Effector memory CD8-positive, alpha-beta T cell (primary cell): ENCODE data around the gene WSCD2.
A peak's percentile ranks its signal among the peaks of the same experiment; 100 is the strongest.

ENCODE experiments used
- ATAC-seq: fragments of 150-1000 bp; cut with Tn5 transposase; replicated peaks from 2 replicates; pipeline ENCODE4 v1.10.0; 2021; ENCODE audit warnings: mild to moderate bottlenecking, moderate library complexity
- DNase-seq, 3 experiments: peaks; one replicate each; pipeline ENCODE4 v3.0.0; 2021
- H3K27ac Mint-ChIP-seq, 2 donors: one replicate each; pipeline ENCODE4 v1.8.0; 2022; ENCODE audit warnings: mild to moderate bottlenecking in 2 of 2, mixed read lengths in 2 of 2, moderate library complexity in 2 of 2
- H3K27me3 Mint-ChIP-seq, 2 donors: one replicate each; pipeline ENCODE4 v1.8.0; 2022; ENCODE audit warnings: mixed read lengths in 2 of 2
- H3K36me3 Mint-ChIP-seq: one replicate; pipeline ENCODE4 v1.8.0; 2022; ENCODE audit warnings: mild to moderate bottlenecking, moderate library complexity, mixed read lengths; ENCODE audit not compliant: insufficient read depth
- H3K4me1 Mint-ChIP-seq, 2 donors: one replicate each; pipeline ENCODE4 v1.8.0; 2022; ENCODE audit warnings: low read depth in 2 of 2, mixed read lengths in 2 of 2
- H3K4me3 Mint-ChIP-seq, 2 donors: one replicate each; pipeline ENCODE4 v1.8.0; 2022; ENCODE audit warnings: mild to moderate bottlenecking in 2 of 2, mixed read lengths in 2 of 2, moderate library complexity in 2 of 2
- H3K9me3 Mint-ChIP-seq, 2 donors: one replicate each; pipeline ENCODE4 v1.8.0; 2022; ENCODE audit warnings: mixed read lengths in 2 of 2

WSCD2 gene

GRCh38 chr12:108232565-108232964 lies 103.5 kb downstream of the WSCD2 start:
- H3K9me3 Mint-ChIP-seq: no peaks in the 10 kb centered on the region
- H3K4me1 Mint-ChIP-seq: peaks cover 0 to 7% of the 10 kb centered on the region in 2 donors
- H3K36me3 Mint-ChIP-seq: no peaks in the 10 kb centered on the region
- H3K27me3 Mint-ChIP-seq: peaks cover 7 to 49% of the 10 kb centered on the region in 2 donors
- ATAC-seq: no peak
- H3K4me3 Mint-ChIP-seq: no peak overlapping the region
- H3K27ac Mint-ChIP-seq: no peak overlapping the region
- no peak for DNase-seq

GRCh38 chr12:108234158-108234557 lies 105.1 kb downstream of the WSCD2 start:
- peaks cover under 1 to 7% of the 10 kb centered on the region in 2 donors for H3K4me1 Mint-ChIP-seq
- peaks cover 12 to 55% of the 10 kb centered on the region in 2 donors for H3K27me3 Mint-ChIP-seq
- no peak overlapping the region for H3K4me3 Mint-ChIP-seq
- DNase-seq (peak in 1 of 3 experiments; percentile 5), ATAC-seq (no peak)
- H3K27ac Mint-ChIP-seq: no peak overlapping the region
- H3K9me3 Mint-ChIP-seq: no peaks in the 10 kb centered on the region
- H3K36me3 Mint-ChIP-seq: no peaks in the 10 kb centered on the region

- DNase-seq (no peak), ATAC-seq (no peak)
- peaks cover 20 to 52% of the 10 kb centered on the region in 2 donors for H3K27me3 Mint-ChIP-seq
- H3K9me3 Mint-ChIP-seq: no peaks in the 10 kb centered on the region
- H3K36me3 Mint-ChIP-seq: no peaks in the 10 kb centered on the region
- peaks cover 3 to 11% of the 10 kb centered on the region in 2 donors for H3K4me1 Mint-ChIP-seq
- no peak overlapping the region for H3K27ac Mint-ChIP-seq
- H3K4me3 Mint-ChIP-seq: no peak overlapping the region
These were observed 106.3 kb downstream of the WSCD2 start for GRCh38 chr12:108235197-108235984.

GRCh38 chr12:108235985-108236263 lies 106.8 kb downstream of the WSCD2 start:
- Mint-ChIP-seq H3K4me1 (peaks cover 3 to 11% of the 10 kb centered on the region in 2 donors), H3K27me3 (peaks cover 15 to 47% of the 10 kb centered on the region in 2 donors), H3K36me3 (no peaks in the 10 kb centered on the region), H3K9me3 (no peaks in the 10 kb centered on the region), H3K4me3 (no peak overlapping the region), H3K27ac (no peak overlapping the region)
- ATAC-seq (no peak), DNase-seq (no peak)

- Mint-ChIP-seq H3K36me3 (no peaks in the 10 kb centered on the region), H3K4me3 (no peak overlapping the region), H3K27me3 (peaks cover 14 to 44% of the 10 kb centered on the region in 2 donors), H3K4me1 (peaks cover 3 to 11% of the 10 kb centered on the region in 2 donors), H3K27ac (no peak overlapping the region), H3K9me3 (no peaks in the 10 kb centered on the region)
- ATAC-seq (no peak), DNase-seq (no peak)
These were observed 107.3 kb downstream of the WSCD2 start for GRCh38 chr12:108236366-108236765.

GRCh38 chr12:108237272-108237671 lies 108.2 kb downstream of the WSCD2 start:
- no peak overlapping the region for H3K27ac Mint-ChIP-seq
- H3K9me3 Mint-ChIP-seq: no peaks in the 10 kb centered on the region
- no peak for DNase-seq
- no peaks in the 10 kb centered on the region for H3K36me3 Mint-ChIP-seq
- peaks cover 14 to 34% of the 10 kb centered on the region in 2 donors for H3K27me3 Mint-ChIP-seq
- H3K4me1 Mint-ChIP-seq: peaks cover 3 to 11% of the 10 kb centered on the region in 2 donors
- ATAC-seq: no peak
- no peak overlapping the region for H3K4me3 Mint-ChIP-seq

- no peaks in the 10 kb centered on the region for H3K36me3 Mint-ChIP-seq
- no peak overlapping the region for H3K27ac Mint-ChIP-seq
- peaks cover 3 to 11% of the 10 kb centered on the region in 2 donors for H3K4me1 Mint-ChIP-seq
- no peak overlapping the region for H3K4me3 Mint-ChIP-seq
- H3K27me3 Mint-ChIP-seq: peaks cover 15 to 27% of the 10 kb centered on the region in 2 donors
- ATAC-seq (no peak), DNase-seq (no peak)
- no peaks in the 10 kb centered on the region for H3K9me3 Mint-ChIP-seq
These were observed 109.4 kb downstream of the WSCD2 start for GRCh38 chr12:108238474-108238873.

- Mint-ChIP-seq H3K4me3 (no peak overlapping the region), H3K27me3 (peaks cover 21 to 27% of the 10 kb centered on the region in 2 donors), H3K27ac (no peak overlapping the region), H3K36me3 (no peaks in the 10 kb centered on the region), H3K4me1 (peaks cover 3 to 11% of the 10 kb centered on the region in 2 donors), H3K9me3 (no peaks in the 10 kb centered on the region)
- peak; percentile 21 for ATAC-seq
- no peak for DNase-seq
These were observed 110.3 kb downstream of the WSCD2 start for GRCh38 chr12:108239378-108239777.

GRCh38 chr12:108240027-108240785 lies 111.1 kb downstream of the WSCD2 start:
- peaks cover 3 to 11% of the 10 kb centered on the region in 2 donors for H3K4me1 Mint-ChIP-seq
- DNase-seq: no peak
- ATAC-seq: no peak
- H3K27ac Mint-ChIP-seq: no peak overlapping the region
- H3K4me3 Mint-ChIP-seq: no peak overlapping the region
- no peaks in the 10 kb centered on the region for H3K36me3 Mint-ChIP-seq
- peaks cover 21 to 27% of the 10 kb centered on the region in 2 donors for H3K27me3 Mint-ChIP-seq
- no peaks in the 10 kb centered on the region for H3K9me3 Mint-ChIP-seq

GRCh38 chr12:108240928-108241327 lies 111.8 kb downstream of the WSCD2 start:
- no peak for ATAC-seq
- H3K4me3 Mint-ChIP-seq: no peak overlapping the region
- H3K36me3 Mint-ChIP-seq: no peaks in the 10 kb centered on the region
- no peaks in the 10 kb centered on the region for H3K9me3 Mint-ChIP-seq
- no peak overlapping the region for H3K27ac Mint-ChIP-seq
- peaks cover 21 to 27% of the 10 kb centered on the region in 2 donors for H3K27me3 Mint-ChIP-seq
- peaks cover 3 to 11% of the 10 kb centered on the region in 2 donors for H3K4me1 Mint-ChIP-seq
- DNase-seq: no peak

- no peaks in the 10 kb centered on the region for H3K36me3 Mint-ChIP-seq
- peaks cover 21 to 36% of the 10 kb centered on the region in 2 donors for H3K27me3 Mint-ChIP-seq
- H3K4me1 Mint-ChIP-seq: peaks cover 3 to 5% of the 10 kb centered on the region in 2 donors
- no peaks in the 10 kb centered on the region for H3K9me3 Mint-ChIP-seq
- no peak overlapping the region for H3K27ac Mint-ChIP-seq
- DNase-seq (no peak), ATAC-seq (no peak)
- H3K4me3 Mint-ChIP-seq: no peak overlapping the region
These were observed 113.1 kb downstream of the WSCD2 start for GRCh38 chr12:108241986-108242703.

- Mint-ChIP-seq H3K27me3 (peaks cover 40 to 55% of the 10 kb centered on the region in 2 donors), H3K27ac (no peak overlapping the region), H3K4me1 (no peaks in the 10 kb centered on the region), H3K36me3 (no peaks in the 10 kb centered on the region), H3K4me3 (no peak overlapping the region), H3K9me3 (no peaks in the 10 kb centered on the region)
- no peak for DNase-seq
- no peak for ATAC-seq
These were observed 118.0 kb downstream of the WSCD2 start for GRCh38 chr12:108247130-108247529.

GRCh38 chr12:108248011-108248410 lies 118.9 kb downstream of the WSCD2 start:
- Mint-ChIP-seq H3K36me3 (no peaks in the 10 kb centered on the region), H3K9me3 (no peaks in the 10 kb centered on the region), H3K27ac (no peak overlapping the region), H3K4me3 (no peak overlapping the region), H3K27me3 (peaks cover 40 to 59% of the 10 kb centered on the region in 2 donors), H3K4me1 (no peaks in the 10 kb centered on the region)
- ATAC-seq (no peak), DNase-seq (no peak)
